SK-N-SH treated with all-trans-retinoic acid at 6 μM for 48 hours (cell line): ENCODE data around the gene CBX1.

Experiments used
- ARNTL ChIP-seq: fragments of 450-650 bp; formaldehyde crosslinking; IDR thresholded peaks from 2 replicates; pipeline ENCODE4 v1.5.0; 2020; ENCODE audit warnings: low read depth, mild to moderate bottlenecking, moderate library complexity, borderline replicate concordance
- CSDC2 ChIP-seq: fragments of 250-450 bp; sonication (Bioruptor Pico); IDR thresholded peaks from 2 replicates; pipeline ENCODE4 v1.5.0; 2020; ENCODE audit warnings: mild to moderate bottlenecking, moderate library complexity
- ISL1 ChIP-seq: fragments of 250-450 bp; sonication (Bioruptor Pico); IDR thresholded peaks from 2 replicates; pipeline ENCODE4 v2.1.2; 2022; ENCODE audit warnings: mild to moderate bottlenecking, moderate library complexity
- RARB ChIP-seq: fragments of 250-450 bp; sonication (Bioruptor Pico); IDR thresholded peaks from 2 replicates; pipeline ENCODE4 v1.8.0; 2021; ENCODE audit warnings: mild to moderate bottlenecking, moderate library complexity
- ZFP3 ChIP-seq: fragments of 250-450 bp; sonication (Bioruptor Pico); IDR thresholded peaks from 2 replicates; pipeline ENCODE4 v1.5.0; 2020; ENCODE audit warnings: mild to moderate bottlenecking, moderate library complexity
- ZFP30 ChIP-seq: fragments of 450-650 bp; formaldehyde crosslinking; IDR thresholded peaks from 2 replicates; pipeline ENCODE4 v1.5.0; 2022; ENCODE audit warnings: mild to moderate bottlenecking, moderate library complexity
- ZNF565 ChIP-seq: fragments of 450-650 bp; formaldehyde crosslinking; conservative IDR thresholded peaks from 2 replicates; pipeline ENCODE4 v1.5.0; 2020; ENCODE audit warnings: low read depth, mild to moderate bottlenecking, moderate library complexity
- ZNF70 ChIP-seq: fragments of 450-650 bp; formaldehyde crosslinking; IDR thresholded peaks from 2 replicates; pipeline ENCODE4 v1.5.0; 2020; ENCODE audit warnings: mild to moderate bottlenecking, moderate library complexity
- ZNF8 ChIP-seq: fragments of 450-650 bp; formaldehyde crosslinking; IDR thresholded peaks from 2 replicates; pipeline ENCODE4 v1.5.0; 2020; ENCODE audit warnings: mild to moderate bottlenecking, moderate library complexity
- TF ChIP-seq, protein P1 (sequence below): fragments of 250-450 bp; sonication (Bioruptor Pico); IDR thresholded peaks from 2 replicates; pipeline ENCODE4 v1.8.0; 2021; ENCODE audit warnings: low read depth, mild to moderate bottlenecking, moderate library complexity, borderline replicate concordance
- TF ChIP-seq, protein P2 (sequence below): fragments of 250-450 bp; sonication (Bioruptor Pico); IDR thresholded peaks from 2 replicates; pipeline ENCODE4 v1.8.0; 2020; ENCODE audit warnings: mild to moderate bottlenecking, moderate library complexity, borderline replicate concordance
- TF ChIP-seq, protein P3 (sequence below): fragments of 250-450 bp; sonication (Bioruptor Pico); IDR thresholded peaks from 2 replicates; pipeline ENCODE4 v1.5.1; 2020; ENCODE audit warnings: low read depth, mild to moderate bottlenecking, moderate library complexity
- TF ChIP-seq, protein P4 (sequence below): fragments of 250-450 bp; sonication (Bioruptor Pico); IDR thresholded peaks from 2 replicates; pipeline ENCODE4 v1.5.0; 2020; ENCODE audit warnings: mild to moderate bottlenecking, moderate library complexity

DNA sequence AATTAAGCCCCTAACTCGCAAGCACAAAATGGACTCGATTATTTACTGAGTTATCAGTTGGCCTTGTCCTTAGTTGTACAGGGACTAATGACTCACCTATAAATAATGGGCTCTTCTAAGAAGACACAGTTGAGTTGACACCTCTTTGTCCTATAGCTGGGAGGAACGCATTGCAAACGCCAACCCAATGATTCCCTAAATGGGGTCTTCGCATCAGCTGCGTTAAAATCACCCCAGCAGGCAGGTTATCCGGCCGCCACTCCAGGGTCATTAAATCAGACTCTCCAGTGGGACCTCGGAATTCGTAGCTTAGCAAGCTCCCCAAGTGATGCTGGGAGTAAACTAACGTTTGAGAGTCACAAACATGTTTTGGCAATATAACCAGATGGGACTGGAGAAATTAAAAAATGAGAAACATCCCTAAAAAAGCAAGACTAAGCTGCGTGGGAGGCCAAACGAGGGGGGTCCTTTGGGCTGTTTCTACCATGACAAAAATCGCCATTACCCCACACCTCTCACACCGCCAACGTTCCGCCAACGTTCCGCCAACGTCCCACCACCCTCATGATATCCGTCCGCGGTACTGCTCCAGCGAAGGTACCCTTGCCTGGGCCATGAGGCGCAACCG is 54.1 kb downstream of the CBX1 start:
- TF ChIP-seq, protein P1, sequence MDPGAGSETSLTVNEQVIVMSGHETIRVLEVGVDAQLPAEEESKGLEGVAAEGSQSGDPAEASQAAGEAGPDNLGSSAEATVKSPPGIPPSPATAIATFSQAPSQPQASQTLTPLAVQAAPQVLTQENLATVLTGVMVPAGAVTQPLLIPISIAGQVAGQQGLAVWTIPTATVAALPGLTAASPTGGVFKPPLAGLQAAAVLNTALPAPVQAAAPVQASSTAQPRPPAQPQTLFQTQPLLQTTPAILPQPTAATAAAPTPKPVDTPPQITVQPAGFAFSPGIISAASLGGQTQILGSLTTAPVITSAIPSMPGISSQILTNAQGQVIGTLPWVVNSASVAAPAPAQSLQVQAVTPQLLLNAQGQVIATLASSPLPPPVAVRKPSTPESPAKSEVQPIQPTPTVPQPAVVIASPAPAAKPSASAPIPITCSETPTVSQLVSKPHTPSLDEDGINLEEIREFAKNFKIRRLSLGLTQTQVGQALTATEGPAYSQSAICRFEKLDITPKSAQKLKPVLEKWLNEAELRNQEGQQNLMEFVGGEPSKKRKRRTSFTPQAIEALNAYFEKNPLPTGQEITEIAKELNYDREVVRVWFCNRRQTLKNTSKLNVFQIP, result no peak
- TF ChIP-seq ZFP3 (CRISPR knock-in tag), result no peak
- TF ChIP-seq ZNF8 (CRISPR knock-in tag), result no peak
- no peak for TF ChIP-seq RARB
- no peak for TF ChIP-seq ZNF565 (CRISPR knock-in tag)
- TF ChIP-seq ZFP30 (CRISPR knock-in tag), result no peak
- TF ChIP-seq CSDC2 (CRISPR knock-in tag), result no peak
- no peak for TF ChIP-seq ISL1 (CRISPR knock-in tag)
- TF ChIP-seq, protein P2, sequence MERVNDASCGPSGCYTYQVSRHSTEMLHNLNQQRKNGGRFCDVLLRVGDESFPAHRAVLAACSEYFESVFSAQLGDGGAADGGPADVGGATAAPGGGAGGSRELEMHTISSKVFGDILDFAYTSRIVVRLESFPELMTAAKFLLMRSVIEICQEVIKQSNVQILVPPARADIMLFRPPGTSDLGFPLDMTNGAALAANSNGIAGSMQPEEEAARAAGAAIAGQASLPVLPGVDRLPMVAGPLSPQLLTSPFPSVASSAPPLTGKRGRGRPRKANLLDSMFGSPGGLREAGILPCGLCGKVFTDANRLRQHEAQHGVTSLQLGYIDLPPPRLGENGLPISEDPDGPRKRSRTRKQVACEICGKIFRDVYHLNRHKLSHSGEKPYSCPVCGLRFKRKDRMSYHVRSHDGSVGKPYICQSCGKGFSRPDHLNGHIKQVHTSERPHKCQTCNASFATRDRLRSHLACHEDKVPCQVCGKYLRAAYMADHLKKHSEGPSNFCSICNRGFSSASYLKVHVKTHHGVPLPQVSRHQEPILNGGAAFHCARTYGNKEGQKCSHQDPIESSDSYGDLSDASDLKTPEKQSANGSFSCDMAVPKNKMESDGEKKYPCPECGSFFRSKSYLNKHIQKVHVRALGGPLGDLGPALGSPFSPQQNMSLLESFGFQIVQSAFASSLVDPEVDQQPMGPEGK (CRISPR knock-in tag), result no peak
- TF ChIP-seq, protein P3, sequence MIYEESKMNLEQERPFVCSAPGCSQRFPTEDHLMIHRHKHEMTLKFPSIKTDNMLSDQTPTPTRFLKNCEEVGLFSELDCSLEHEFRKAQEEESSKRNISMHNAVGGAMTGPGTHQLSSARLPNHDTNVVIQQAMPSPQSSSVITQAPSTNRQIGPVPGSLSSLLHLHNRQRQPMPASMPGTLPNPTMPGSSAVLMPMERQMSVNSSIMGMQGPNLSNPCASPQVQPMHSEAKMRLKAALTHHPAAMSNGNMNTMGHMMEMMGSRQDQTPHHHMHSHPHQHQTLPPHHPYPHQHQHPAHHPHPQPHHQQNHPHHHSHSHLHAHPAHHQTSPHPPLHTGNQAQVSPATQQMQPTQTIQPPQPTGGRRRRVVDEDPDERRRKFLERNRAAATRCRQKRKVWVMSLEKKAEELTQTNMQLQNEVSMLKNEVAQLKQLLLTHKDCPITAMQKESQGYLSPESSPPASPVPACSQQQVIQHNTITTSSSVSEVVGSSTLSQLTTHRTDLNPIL (CRISPR knock-in tag), result no peak
- TF ChIP-seq, protein P4, sequence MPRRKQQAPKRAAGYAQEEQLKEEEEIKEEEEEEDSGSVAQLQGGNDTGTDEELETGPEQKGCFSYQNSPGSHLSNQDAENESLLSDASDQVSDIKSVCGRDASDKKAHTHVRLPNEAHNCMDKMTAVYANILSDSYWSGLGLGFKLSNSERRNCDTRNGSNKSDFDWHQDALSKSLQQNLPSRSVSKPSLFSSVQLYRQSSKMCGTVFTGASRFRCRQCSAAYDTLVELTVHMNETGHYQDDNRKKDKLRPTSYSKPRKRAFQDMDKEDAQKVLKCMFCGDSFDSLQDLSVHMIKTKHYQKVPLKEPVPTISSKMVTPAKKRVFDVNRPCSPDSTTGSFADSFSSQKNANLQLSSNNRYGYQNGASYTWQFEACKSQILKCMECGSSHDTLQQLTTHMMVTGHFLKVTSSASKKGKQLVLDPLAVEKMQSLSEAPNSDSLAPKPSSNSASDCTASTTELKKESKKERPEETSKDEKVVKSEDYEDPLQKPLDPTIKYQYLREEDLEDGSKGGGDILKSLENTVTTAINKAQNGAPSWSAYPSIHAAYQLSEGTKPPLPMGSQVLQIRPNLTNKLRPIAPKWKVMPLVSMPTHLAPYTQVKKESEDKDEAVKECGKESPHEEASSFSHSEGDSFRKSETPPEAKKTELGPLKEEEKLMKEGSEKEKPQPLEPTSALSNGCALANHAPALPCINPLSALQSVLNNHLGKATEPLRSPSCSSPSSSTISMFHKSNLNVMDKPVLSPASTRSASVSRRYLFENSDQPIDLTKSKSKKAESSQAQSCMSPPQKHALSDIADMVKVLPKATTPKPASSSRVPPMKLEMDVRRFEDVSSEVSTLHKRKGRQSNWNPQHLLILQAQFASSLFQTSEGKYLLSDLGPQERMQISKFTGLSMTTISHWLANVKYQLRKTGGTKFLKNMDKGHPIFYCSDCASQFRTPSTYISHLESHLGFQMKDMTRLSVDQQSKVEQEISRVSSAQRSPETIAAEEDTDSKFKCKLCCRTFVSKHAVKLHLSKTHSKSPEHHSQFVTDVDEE (CRISPR knock-in tag), result no peak
- no peak for TF ChIP-seq ARNTL
- TF ChIP-seq ZNF70 (CRISPR knock-in tag), result 0 out of 2 replicates have a peak, but pooled peaks have one; percentile 2
